ENCODE measurements around the gene MANBA. TPM values are rescaled to one million over a fixed set of nuclear protein-coding genes. Genes with fewer than 3 reads are reported as not detected.

The MANBA gene
- total and polyA plus RNA-seq, 2 of the 4 experiments (the other 2 are of a cell fraction) = 11.5 to 17.2 TPM

- H4K91ac ChIP-seq (ENCODE audit: insufficient read depth, low read depth, low read length) = no peak overlapping the region
- H3K36me3 ChIP-seq (ENCODE audit: control insufficient read depth, insufficient read depth, low read length) = peaks cover 42% of the 10 kb centered on the region
- no peak overlapping the region for H2BK20ac ChIP-seq (ENCODE audit: low read depth, low read length)
- no peaks in the 10 kb centered on the region; the same call in 1 of the 2 replicates for H3K9me1 ChIP-seq (ENCODE audit: insufficient read depth, low read length)
- H3K79me1 ChIP-seq (ENCODE audit: low read depth in 1 of 2, low read length in 2 of 2) = no peaks in the 10 kb centered on the region
- POLR2A ChIA-PET (ENCODE audit: unreplicated experiment) = no interaction called here
- no peak overlapping the region for H4K8ac ChIP-seq (ENCODE audit: low read depth in 2 of 2, low read length in 2 of 2)
- no peak overlapping the region for H2BK120ac ChIP-seq (ENCODE audit: low read depth, low read length)
- TF ChIP-seq RCOR1 (IDR thresholded peaks at IDR 0.05; ENCODE audit: insufficient replicate concordance, low read length) (no peak), CTCF (conservative IDR thresholded peaks at IDR 0.05; ENCODE audit: low read depth, low read length) (no peak), ELK1 (IDR thresholded peaks at IDR 0.05; ENCODE audit: borderline replicate concordance, low read depth, low read length) (no peak), RAD21 (IDR thresholded peaks at IDR 0.05; ENCODE audit: low read length) (no peak), USF2 (IDR thresholded peaks at IDR 0.05; ENCODE audit: low read depth, low read length) (no peak), RFX5 (IDR thresholded peaks at IDR 0.05; ENCODE audit: low read depth, low read length) (no peak), NFE2L2 (IDR thresholded peaks at IDR 0.05; ENCODE audit: low read depth, low read length) (no peak), CEBPB (IDR thresholded peaks at IDR 0.05; ENCODE audit: low read depth, low read length) (no peak), MXI1 (IDR thresholded peaks at IDR 0.05; ENCODE audit: borderline replicate concordance, low read depth, low read length) (no peak), POLR2A (IDR thresholded peaks at IDR 0.05; ENCODE audit: low read depth, low read length) (no peak), MAFK (IDR thresholded peaks at IDR 0.05; ENCODE audit: low read depth, low read length) (no peak), CHD1 (IDR thresholded peaks at IDR 0.05; ENCODE audit: low read depth, low read length) (no peak)
- intact Hi-C loops (cut with micrococcal nuclease) = no loop called here
- no peak overlapping the region for H3K14ac ChIP-seq (replicated peaks; ENCODE audit: low read depth, low read length)
- H2AFZ ChIP-seq (replicated peaks; ENCODE audit: low read length, poor library complexity) = no peak overlapping the region
- no peak for ATAC-seq (ENCODE audit: low read depth)
- no peak overlapping the region for H2AK9ac ChIP-seq (replicated peaks; ENCODE audit: low read depth, low read length, poor library complexity)
- H2BK15ac ChIP-seq (ENCODE audit: low read depth, low read length) = no peak overlapping the region
- no peak for DNase-seq
- H3K27ac ChIP-seq (ENCODE audit: insufficient read depth, low read length) = no peak overlapping the region
- no peak overlapping the region for H3K56ac ChIP-seq (ENCODE audit: extremely low read depth, insufficient read depth, low read length)
- H3K27me3 ChIP-seq (ENCODE audit: control insufficient read depth, insufficient read depth, low read length) = no peaks in the 10 kb centered on the region
- dilution Hi-C loops (cut with HindIII; ENCODE audit: low sequenced_read_pairs, unreplicated experiment) = loop anchor here (25.0 kb wide), 1 partner anchor 398 kb away; the partner anchor contains the start of gene SLC9B1
- no peak overlapping the region for H4K5ac ChIP-seq (ENCODE audit: low read depth, low read length)
- H3K4me3 ChIP-seq (ENCODE audit: insufficient read depth, low read depth, low read length) = no peak overlapping the region
- H2BK5ac ChIP-seq (ENCODE audit: low read depth, low read length, poor library complexity, severe bottlenecking) = no peak overlapping the region
- no peak overlapping the region for H3K4ac ChIP-seq (ENCODE audit: low read depth, low read length)
- H2AK5ac ChIP-seq (ENCODE audit: low read depth, low read length) = no peak overlapping the region
- H3K9me3 ChIP-seq (ENCODE audit: control insufficient read depth, insufficient read depth, low read length) = no peaks in the 10 kb centered on the region
- no peak overlapping the region for H3K4me2 ChIP-seq (ENCODE audit: low read depth, low read length)
- H4K20me1 ChIP-seq (ENCODE audit: insufficient read depth, low read length) = no peaks in the 10 kb centered on the region
- no peak overlapping the region for H3K18ac ChIP-seq (ENCODE audit: low read depth, low read length)
- H3K23ac ChIP-seq (ENCODE audit: low read depth, low read length) = no peak overlapping the region
- no TSS peak for BruUV-seq (replicated peaks)
- H3K4me1 ChIP-seq (ENCODE audit: control insufficient read depth, insufficient read depth, low read length) = peaks cover 2% of the 10 kb centered on the region; the same call in 1 of the 2 replicates
- in situ Hi-C loops (cut with MboI; ENCODE audit: low sequenced_read_pairs) = loop anchor here (5.0 kb wide), 1 partner anchor 392 kb away; no protein-coding TSS in a partner anchor
- CTCF ChIA-PET = interaction anchor here (1.5 kb wide), 1 partner anchor 477 kb away, joined by 3 read pairs; no protein-coding TSS in a partner anchor
- no peak overlapping the region for H3K9ac ChIP-seq (ENCODE audit: low read depth, low read length)
- 100% methylated on average over 1 of the region's 9 CpGs; no CpG with 5 or more reads in 1 of the 2 experiments for WGBS, 2 experiments (ENCODE audit: extremely low coverage in 2 of 2, insufficient read length in 1 of 2)
Observed at GRCh38 chr4:102614801-102615200, 146.0 kb downstream of the MANBA start.
